ENCODE data around the gene NR2C2. TPM values are rescaled to one million over a fixed set of nuclear protein-coding genes. Genes with fewer than 3 reads are reported as not detected.
A peak's percentile ranks its signal among the peaks of the same experiment; 100 is the strongest.

NR2C2 gene
- total and polyA plus RNA-seq, 2 donors (not counting 1 experiment from before 2014, with no cell fraction given) = 22.8 to 96.9 TPM

- peaks cover 16% of the 10 kb centered on the region for H4K20me1 ChIP-seq (ENCODE audit: control insufficient read depth, insufficient read depth, low read length, poor library complexity, severe bottlenecking)
- WGBS (ENCODE audit: insufficient coverage) = 82% methylated on average over 12 of the region's 16 CpGs
- peak overlapping the region; percentile 36 to 93 (median 79) for H3K4me3 ChIP-seq (ENCODE audit: control extremely low read depth in 1 of 5, extremely low read depth in 1 of 5, insufficient read depth in 1 of 5, low read depth in 2 of 5, low read length in 4 of 5)
- peaks cover 33% of the 10 kb centered on the region for H3K79me2 ChIP-seq (ENCODE audit: control insufficient read depth, insufficient read depth, low read length)
- peak overlapping the region in 1 of 2 donors; percentile 66 for H3K27ac ChIP-seq (ENCODE audit: low read length in 2 of 2)
- peaks cover 18 to 23% of the 10 kb centered on the region in 2 donors for H3K4me1 ChIP-seq (ENCODE audit: control insufficient read depth in 2 of 2, insufficient read depth in 2 of 2, low read length in 2 of 2)
- no peak for ATAC-seq (ENCODE audit: low read depth)
- ChIA-PET POLR2A (interaction anchor here (0.6 to 1.8 kb wide), 9 partner anchors 15 to 1767 kb away, joined by 3 to 18 read pairs (median 3); partner anchors contain the start of genes CCDC174, LSM3, NR2C2 and RBSN), CTCF (interaction anchor here (1.0 to 2.1 kb wide), 7 partner anchors 13 to 145 kb away, joined by 3 to 8 read pairs (median 5); no protein-coding TSS in a partner anchor)
- Mint-ChIP-seq H3K27ac (peak overlapping the region; percentile 98), H3K4me3 (peak overlapping the region; percentile 100), H3K4me1 (peaks cover 23% of the 10 kb centered on the region), H3K9me3 (ENCODE audit: insufficient read depth) (no peaks in the 10 kb centered on the region), H3K27me3 (no peaks in the 10 kb centered on the region)
- peak overlapping the region; percentile 89 for H2AFZ ChIP-seq (ENCODE audit: insufficient read depth, low read depth, low read length, poor library complexity, severe bottlenecking)
- intact Hi-C loops (cut with micrococcal nuclease) = loop anchor here (1.0 to 2.0 kb wide), 6 partner anchors 10 to 415 kb away; partner anchors contain the start of genes CAPN7, CCDC174 and RBSN
- peak overlapping the region; percentile 92 for H3K4me2 ChIP-seq (replicated peaks; ENCODE audit: low read depth, low read length, poor library complexity, severe bottlenecking)
- no peak for DNase-seq
- H3K27me3 ChIP-seq (replicated peaks in 1 of 4; ENCODE audit: control extremely low read depth in 1 of 4, control insufficient read depth in 3 of 4, insufficient read depth in 4 of 4, low read length in 3 of 4) = no peaks in the 10 kb centered on the region
- no peaks in the 10 kb centered on the region for H3K9me3 ChIP-seq (ENCODE audit: control extremely low read depth in 1 of 3, control insufficient read depth in 2 of 3, insufficient read depth in 1 of 3, low read length in 2 of 3)
- peaks cover 0 to 5% of the 10 kb centered on the region in 2 experiments for H3K36me3 ChIP-seq (replicated peaks in 1 of 2; ENCODE audit: control extremely low read depth in 1 of 2, control insufficient read depth in 1 of 2, extremely low read depth in 1 of 2, insufficient read depth in 2 of 2, low read length in 1 of 2)
- TF ChIP-seq EZH2 (IDR thresholded peaks at IDR 0.05; ENCODE audit: borderline replicate concordance, insufficient read depth, low read depth, low read length, poor library complexity, severe bottlenecking) (no peak), CTCF (IDR thresholded peaks at IDR 0.05) (no peak)
- peak overlapping the region; percentile 94 for H3K9ac ChIP-seq (ENCODE audit: low read length)
These were observed 118.2 kb downstream of the NR2C2 start for GRCh38 chr3:15065550-15066007.

DNA sequence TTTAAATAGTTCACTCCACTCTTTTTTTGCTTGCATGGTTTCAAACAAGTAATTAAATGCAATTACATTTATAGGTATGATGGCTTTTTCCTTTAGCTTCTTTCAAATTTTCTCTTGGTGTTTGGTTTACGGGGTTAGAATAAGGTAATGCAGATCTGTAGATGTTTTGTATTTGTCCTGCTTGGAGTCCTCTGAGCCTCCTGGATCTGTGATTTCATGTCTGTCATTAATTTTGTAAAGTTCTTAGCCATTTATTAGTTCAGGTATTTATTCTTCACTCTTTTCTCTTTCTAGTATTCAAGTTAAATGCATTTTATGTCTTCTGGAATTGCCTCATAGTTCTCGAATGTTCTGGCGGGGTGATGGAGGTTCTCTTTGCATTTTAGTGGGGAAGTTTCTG is 119.1 kb downstream of the NR2C2 start:
- DNase-seq = no peak
- no peak overlapping the region for H3K4me3 ChIP-seq (ENCODE audit: control extremely low read depth in 1 of 5, extremely low read depth in 1 of 5, insufficient read depth in 1 of 5, low read depth in 2 of 5, low read length in 4 of 5)
- H3K4me2 ChIP-seq (replicated peaks; ENCODE audit: low read depth, low read length, poor library complexity, severe bottlenecking) = no peak overlapping the region
- peaks cover 28% of the 10 kb centered on the region for H3K79me2 ChIP-seq (ENCODE audit: control insufficient read depth, insufficient read depth, low read length)
- TF ChIP-seq EZH2 (IDR thresholded peaks at IDR 0.05; ENCODE audit: borderline replicate concordance, insufficient read depth, low read depth, low read length, poor library complexity, severe bottlenecking) (no peak), CTCF (IDR thresholded peaks at IDR 0.05) (no peak)
- POLR2A ChIA-PET = no interaction called here
- H3K4me3 Mint-ChIP-seq = peak overlapping the region; percentile 20
- peaks cover 0 to 8% of the 10 kb centered on the region in 2 experiments for H3K36me3 ChIP-seq (replicated peaks in 1 of 2; ENCODE audit: control extremely low read depth in 1 of 2, control insufficient read depth in 1 of 2, extremely low read depth in 1 of 2, insufficient read depth in 2 of 2, low read length in 1 of 2)
- ATAC-seq (ENCODE audit: low read depth) = no peak
- H3K4me1 Mint-ChIP-seq = peaks cover 23% of the 10 kb centered on the region
- no peaks in the 10 kb centered on the region for H3K27me3 ChIP-seq (replicated peaks in 1 of 4; ENCODE audit: control extremely low read depth in 1 of 4, control insufficient read depth in 3 of 4, insufficient read depth in 4 of 4, low read length in 3 of 4)
- intact Hi-C loops (cut with micrococcal nuclease) = no loop called here
- peaks cover 16% of the 10 kb centered on the region for H4K20me1 ChIP-seq (ENCODE audit: control insufficient read depth, insufficient read depth, low read length, poor library complexity, severe bottlenecking)
- H3K27me3 Mint-ChIP-seq = no peaks in the 10 kb centered on the region
- no peak overlapping the region for H3K27ac Mint-ChIP-seq
- no peaks in the 10 kb centered on the region for H3K9me3 ChIP-seq (ENCODE audit: control extremely low read depth in 1 of 3, control insufficient read depth in 2 of 3, insufficient read depth in 1 of 3, low read length in 2 of 3)
- CTCF ChIA-PET = interaction anchor here (1.5 kb wide), 1 partner anchor 15 kb away, joined by 5 read pairs; no protein-coding TSS in a partner anchor
- H3K27ac ChIP-seq (ENCODE audit: low read length in 2 of 2) = no peak overlapping the region
- peak overlapping the region; percentile 89 for H2AFZ ChIP-seq (ENCODE audit: insufficient read depth, low read depth, low read length, poor library complexity, severe bottlenecking)
- WGBS (ENCODE audit: insufficient coverage) = no CpG with 5 or more reads among the region's 3 CpGs
- no peaks in the 10 kb centered on the region for H3K9me3 Mint-ChIP-seq (ENCODE audit: insufficient read depth)
- peaks cover 18 to 23% of the 10 kb centered on the region in 2 donors for H3K4me1 ChIP-seq (ENCODE audit: control insufficient read depth in 2 of 2, insufficient read depth in 2 of 2, low read length in 2 of 2)
- no peak overlapping the region for H3K9ac ChIP-seq (ENCODE audit: low read length)

Measured in B cell (primary cell).